Stimulated activated CD4-positive, alpha-beta T cell treated with anti-CD3 and anti-CD28 coated beads, TNF-alpha, amount 100 ng/mL, for 1 hour (primary cell): ENCODE data around the gene IKZF1.
A peak's percentile ranks its signal among the peaks of the same experiment; 100 is the strongest.

Experiments used
- DNase-seq, 3 donors: peaks; one replicate each; pipeline ENCODE4 v3.0.0-alpha.2; 2020; ENCODE audit warnings: low read depth in 3 of 3, low spot score in 1 of 3

Gene IKZF1

DNA sequence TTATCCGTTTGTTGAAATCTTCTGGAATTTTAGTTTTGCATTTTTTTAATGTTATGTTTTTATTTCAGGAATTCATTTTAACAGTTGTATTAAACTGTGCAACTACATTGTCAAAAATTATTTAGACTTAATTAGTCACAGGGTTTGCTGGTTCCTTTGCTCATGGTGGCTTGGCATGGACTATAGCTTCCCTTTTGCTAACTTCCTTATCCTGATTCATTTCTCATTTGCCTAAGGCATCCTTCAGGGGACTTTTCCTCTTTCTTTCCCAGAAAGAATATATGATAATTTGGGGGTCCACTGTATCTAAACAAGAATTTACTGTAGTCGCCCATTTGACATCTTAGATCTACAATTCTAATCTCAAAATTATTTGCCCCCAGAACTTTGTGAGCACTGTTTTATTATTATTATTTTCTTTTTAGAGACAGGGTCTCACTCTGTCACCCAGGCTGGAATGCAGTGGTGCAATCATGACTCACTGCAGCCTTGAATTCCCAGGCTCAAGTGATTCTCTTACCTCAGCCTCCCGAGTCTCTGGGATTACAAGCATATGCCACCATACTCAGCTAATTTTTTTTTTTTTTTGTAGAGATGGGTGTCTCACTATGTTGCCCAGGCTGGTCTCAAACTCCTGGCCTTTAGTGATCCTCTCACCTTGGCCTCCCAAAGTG lies 131.8 kb downstream of the IKZF1 start:
- no peak for DNase-seq

DNA sequence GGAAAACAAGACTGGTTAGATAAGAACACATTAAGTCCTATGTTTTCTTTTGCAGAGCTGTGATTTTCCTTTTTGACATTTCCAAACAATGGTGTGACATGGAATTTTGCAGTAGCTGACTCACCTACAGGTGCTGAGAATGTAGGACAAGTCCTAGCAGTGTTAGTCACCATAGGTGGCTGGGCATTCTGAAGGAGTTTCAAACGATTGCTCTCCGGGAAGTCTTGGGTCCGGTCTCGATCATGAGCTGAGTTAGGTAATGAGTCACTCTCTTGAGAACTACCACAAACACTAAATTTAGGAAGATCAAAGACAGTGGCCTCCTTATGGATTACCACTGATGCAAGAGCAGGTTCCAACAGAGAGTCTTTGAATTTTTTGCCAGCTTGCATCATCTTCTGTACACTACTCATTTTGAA lies 142.0 kb downstream of the IKZF1 start:
- no peak for DNase-seq

DNA sequence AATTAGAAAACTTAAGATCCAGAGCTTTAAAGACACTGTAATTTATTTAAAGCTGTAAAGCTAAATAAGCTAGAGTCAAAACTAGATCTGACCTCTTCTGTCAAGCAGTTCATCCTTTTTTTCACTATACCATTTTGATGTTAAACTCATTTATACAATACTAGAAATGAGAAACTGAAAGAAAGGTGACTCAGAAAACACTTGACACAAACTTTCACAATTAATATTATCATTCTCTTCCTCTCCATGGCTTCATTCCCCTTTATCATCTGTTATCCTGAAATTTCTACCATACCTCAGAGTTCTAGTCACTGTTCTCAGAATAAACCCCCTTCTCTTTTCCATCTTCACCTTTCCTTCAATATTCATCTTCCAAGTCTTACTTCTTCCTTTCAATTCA lies 144.3 kb downstream of the IKZF1 start:
- DNase-seq, result no peak

DNA sequence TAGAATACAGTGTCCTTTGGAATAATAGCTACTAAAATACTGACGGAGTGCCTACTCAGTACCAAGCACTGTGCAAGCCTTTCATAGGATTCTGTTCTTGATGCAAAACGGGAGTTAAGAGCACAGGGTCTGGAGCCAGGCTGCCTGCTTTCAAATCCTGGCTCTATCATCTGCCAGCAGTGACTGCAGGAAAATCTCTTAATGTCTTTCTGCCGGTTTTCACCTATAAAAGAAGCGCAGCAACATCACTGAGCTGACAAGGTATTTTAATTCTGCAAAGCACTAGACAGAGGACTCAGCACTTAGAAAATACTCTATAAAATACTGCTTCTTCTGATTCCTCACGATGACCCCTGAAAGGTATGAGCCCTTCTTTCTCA lies 145.0 kb downstream of the IKZF1 start:
- DNase-seq, result no peak

GRCh38 chr7:50449881-50450589 lies 145.5 kb downstream of the IKZF1 start, which contains the start of gene FIGNL1:
Gene FIGNL1 (minus strand): TSS chr7:50450350. CDS start chr7:50447287, 3,063 bp downstream.
- peak; percentile 35 to 76 (median 53) for DNase-seq

DNA sequence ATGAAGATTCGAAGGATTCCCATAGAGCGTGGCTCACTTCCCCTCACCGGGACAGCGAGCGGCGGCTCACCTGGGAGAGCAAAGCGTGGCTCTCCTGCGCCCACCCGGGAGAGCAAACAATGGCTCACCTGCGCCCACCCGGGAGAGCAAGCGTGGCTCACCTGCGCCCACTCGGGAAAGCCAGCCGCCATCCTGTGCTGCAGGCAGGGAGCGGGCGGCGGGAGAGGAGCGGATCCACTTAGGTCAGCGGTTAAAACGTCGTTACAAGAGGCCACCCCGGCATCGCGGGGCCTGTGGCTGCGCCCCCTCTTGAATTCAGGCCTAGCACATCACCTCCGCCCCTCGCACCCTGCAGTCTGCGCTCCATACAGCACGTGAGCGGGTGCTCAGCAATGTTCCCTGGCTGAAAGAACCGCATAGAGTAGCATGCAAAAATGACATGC lies 146.1 kb downstream of the IKZF1 start:
- peak in 1 of 3 donors; percentile 14 for DNase-seq
